Measurements from ENCODE around the gene ZNF75A. TPM values are rescaled to one million over a fixed set of nuclear protein-coding genes. Genes with fewer than 3 reads are reported as not detected.

ZNF75A gene
- total and polyA plus RNA-seq, 9 of the 15 experiments (the other 6 are each of a cell fraction or from before 2014, with no cell fraction given), result 7.2 to 24.5 (median 17.1) TPM

- TF ChIP-seq CBX5 (IDR thresholded peaks at IDR 0.05; ENCODE audit: borderline replicate concordance, low read depth) (no peak), HCFC1 (IDR thresholded peaks at IDR 0.05; ENCODE audit: low read depth, low read length) (peak; percentile 91), MBD2 (IDR thresholded peaks at IDR 0.05; ENCODE audit: borderline replicate concordance, low read depth) (peak; percentile 69), TAF1 (IDR thresholded peaks at IDR 0.05; ENCODE audit: control insufficient read depth, extremely low read depth, insufficient read depth, low read length, severe bottlenecking) (peak; percentile 63), ZNF23 (CRISPR knock-in tag; IDR thresholded peaks at IDR 0.05) (no peak), COPS2 (conservative IDR thresholded peaks at IDR 0.05) (no peak), KAT8 (IDR thresholded peaks at IDR 0.05; ENCODE audit: low read depth) (no peak), RBFOX2 (IDR thresholded peaks at IDR 0.05; ENCODE audit: low read depth, low read length) (peak; percentile 93), MED1 (CRISPR knock-in tag; IDR thresholded peaks at IDR 0.05; ENCODE audit: borderline replicate concordance) (no peak), MAFK (IDR thresholded peaks at IDR 0.05; ENCODE audit: low read length) (no peak), ZNF232 (CRISPR knock-in tag; IDR thresholded peaks at IDR 0.05) (no peak), GTF2A2 (tag; IDR thresholded peaks at IDR 0.05) (no peak), ZNF280A (IDR thresholded peaks at IDR 0.05; ENCODE audit: low read depth, partially characterized antibody) (no peak), ETV6 (IDR thresholded peaks at IDR 0.05; ENCODE audit: borderline replicate concordance in 1 of 2, low read depth in 2 of 2, low read length in 1 of 2) (no peak), ETV6 (CRISPR knock-in tag; IDR thresholded peaks at IDR 0.05; ENCODE audit: borderline replicate concordance) (no peak), NR1H2 (CRISPR knock-in tag; IDR thresholded peaks at IDR 0.05) (0 out of 2 replicates have a peak, but pooled peaks have one; percentile 22), SMARCB1 (IDR thresholded peaks at IDR 0.05; ENCODE audit: insufficient read length, low read depth) (no peak), MYNN (IDR thresholded peaks at IDR 0.05) (no peak), MYNN (CRISPR knock-in tag; IDR thresholded peaks at IDR 0.05) (no peak), JUNB (CRISPR knock-in tag; conservative IDR thresholded peaks at IDR 0.05) (no peak), PRPF4 (IDR thresholded peaks at IDR 0.05; ENCODE audit: insufficient read depth, low read depth, low read length, poor library complexity, severe bottlenecking) (no peak), SREBF2 (CRISPR knock-in tag; IDR thresholded peaks at IDR 0.05) (no peak), HES1 (IDR thresholded peaks at IDR 0.05; ENCODE audit: low read depth) (no peak), BRD4 (IDR thresholded peaks at IDR 0.05) (peak; percentile 74; the same call in 1 of the 2 replicates), FIP1L1 (IDR thresholded peaks at IDR 0.05; ENCODE audit: low read depth, low read length, poor library complexity, severe bottlenecking) (peak; percentile 39), ZKSCAN1 (IDR thresholded peaks at IDR 0.05; ENCODE audit: low read depth, low read length) (peak; percentile 95), SIN3B (IDR thresholded peaks at IDR 0.05; ENCODE audit: low read depth) (peak; percentile 95), SNRNP70 (optimal IDR thresholded peaks at IDR 0.05; ENCODE audit: low read depth, low read length) (no peak), ZNF778 (CRISPR knock-in tag; IDR thresholded peaks at IDR 0.05) (no peak), STAT5B (CRISPR knock-in tag; IDR thresholded peaks at IDR 0.05) (no peak), CTBP1 (IDR thresholded peaks at IDR 0.05; ENCODE audit: borderline replicate concordance) (peak; percentile 51)
These were observed 22.4 kb upstream of the ZNF75A start, which contains the start of gene ZNF263 (continued) for GRCh38 chr16:3282730-3283542.
